ENCODE data around the gene PDCD1. TPM values are rescaled to one million over a fixed set of nuclear protein-coding genes. Genes with fewer than 3 reads are reported as not detected.
"Not testable (repeated sequence)": the region's sequence is repeated elsewhere in the genome, so short reads cannot be mapped to it uniquely, and the experiment has no call there.

The PDCD1 gene
- total and polyA plus RNA-seq, 2 experiments from 2014 or later: 0.44 TPM; not detected in 1

DNA sequence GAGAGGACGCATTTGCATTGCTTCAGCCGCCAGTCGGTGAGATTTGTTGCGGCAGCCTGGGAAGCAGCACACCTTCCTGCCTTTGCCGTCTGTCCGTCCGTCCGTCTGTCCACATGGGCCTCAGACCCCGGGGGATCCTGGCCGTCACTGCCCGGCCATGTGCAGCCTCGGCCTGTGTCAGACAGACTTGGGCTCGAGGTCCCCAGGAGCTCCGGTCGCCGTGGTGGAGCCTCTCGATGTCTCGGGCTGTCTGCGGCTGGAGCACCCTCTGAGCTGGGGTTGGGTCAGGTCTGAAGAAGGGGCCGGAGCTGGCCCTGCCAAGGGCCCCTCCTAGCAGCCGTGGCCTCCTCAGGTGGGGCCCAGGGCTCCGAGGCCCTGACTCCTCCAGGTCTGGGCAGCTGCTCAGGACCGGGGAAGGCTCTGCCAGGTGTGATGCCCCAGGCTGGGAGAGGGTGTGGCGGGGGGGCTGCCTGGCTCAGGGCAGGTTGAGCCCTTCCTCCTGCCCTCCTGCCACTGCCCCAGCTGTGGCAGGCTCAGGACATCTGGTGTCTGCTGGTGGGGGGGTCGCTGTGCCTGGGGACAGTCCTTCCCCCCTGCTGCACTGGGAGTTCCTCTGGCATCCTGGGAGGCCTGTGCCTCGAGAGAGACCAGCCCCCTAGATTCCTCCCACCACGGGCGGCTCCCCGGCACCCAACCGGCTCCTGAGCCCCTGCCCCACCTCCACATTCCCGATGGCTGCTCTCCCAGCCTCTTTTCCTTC is 37.9 kb downstream of the PDCD1 start:
- Histone ChIP-seq H4K20me1 (ENCODE audit: insufficient read depth, poor library complexity, severe bottlenecking) (no peaks in the 10 kb centered on the region), H3K4me2 (no peak overlapping the region), H3K4me3 (no peak overlapping the region), H2AFZ (no peak overlapping the region), H3K27me3 (no peaks in the 10 kb centered on the region), H3K4me1 (ENCODE audit: insufficient read depth) (no peaks in the 10 kb centered on the region), H3K9me3 (ENCODE audit: low read depth) (no peaks in the 10 kb centered on the region), H3K79me2 (no peaks in the 10 kb centered on the region), H3K36me3 (replicated peaks; ENCODE audit: insufficient read depth, low read depth) (no peaks in the 10 kb centered on the region), H3K9me2 (replicated peaks; ENCODE audit: insufficient read depth) (no peaks in the 10 kb centered on the region), H3K27ac (no peak overlapping the region)
- DNase-seq (ENCODE audit: low spot score): no peak
- 87% methylated on average over 25 of the region's 31 CpGs for WGBS (ENCODE audit: low lambda C conversion rate, missing lambda C conversion rate)
- TF ChIP-seq EZH2phosphoT487 (IDR thresholded peaks at IDR 0.05; ENCODE audit: low read depth, severe bottlenecking, unreplicated experiment): no peak
- TF ChIP-seq EZH2 (IDR thresholded peaks at IDR 0.05; ENCODE audit: borderline replicate concordance): no peak
- TF ChIP-seq, protein P1, sequence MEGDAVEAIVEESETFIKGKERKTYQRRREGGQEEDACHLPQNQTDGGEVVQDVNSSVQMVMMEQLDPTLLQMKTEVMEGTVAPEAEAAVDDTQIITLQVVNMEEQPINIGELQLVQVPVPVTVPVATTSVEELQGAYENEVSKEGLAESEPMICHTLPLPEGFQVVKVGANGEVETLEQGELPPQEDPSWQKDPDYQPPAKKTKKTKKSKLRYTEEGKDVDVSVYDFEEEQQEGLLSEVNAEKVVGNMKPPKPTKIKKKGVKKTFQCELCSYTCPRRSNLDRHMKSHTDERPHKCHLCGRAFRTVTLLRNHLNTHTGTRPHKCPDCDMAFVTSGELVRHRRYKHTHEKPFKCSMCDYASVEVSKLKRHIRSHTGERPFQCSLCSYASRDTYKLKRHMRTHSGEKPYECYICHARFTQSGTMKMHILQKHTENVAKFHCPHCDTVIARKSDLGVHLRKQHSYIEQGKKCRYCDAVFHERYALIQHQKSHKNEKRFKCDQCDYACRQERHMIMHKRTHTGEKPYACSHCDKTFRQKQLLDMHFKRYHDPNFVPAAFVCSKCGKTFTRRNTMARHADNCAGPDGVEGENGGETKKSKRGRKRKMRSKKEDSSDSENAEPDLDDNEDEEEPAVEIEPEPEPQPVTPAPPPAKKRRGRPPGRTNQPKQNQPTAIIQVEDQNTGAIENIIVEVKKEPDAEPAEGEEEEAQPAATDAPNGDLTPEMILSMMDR (IDR thresholded peaks at IDR 0.05; ENCODE audit: poor library complexity): no peak

DNA sequence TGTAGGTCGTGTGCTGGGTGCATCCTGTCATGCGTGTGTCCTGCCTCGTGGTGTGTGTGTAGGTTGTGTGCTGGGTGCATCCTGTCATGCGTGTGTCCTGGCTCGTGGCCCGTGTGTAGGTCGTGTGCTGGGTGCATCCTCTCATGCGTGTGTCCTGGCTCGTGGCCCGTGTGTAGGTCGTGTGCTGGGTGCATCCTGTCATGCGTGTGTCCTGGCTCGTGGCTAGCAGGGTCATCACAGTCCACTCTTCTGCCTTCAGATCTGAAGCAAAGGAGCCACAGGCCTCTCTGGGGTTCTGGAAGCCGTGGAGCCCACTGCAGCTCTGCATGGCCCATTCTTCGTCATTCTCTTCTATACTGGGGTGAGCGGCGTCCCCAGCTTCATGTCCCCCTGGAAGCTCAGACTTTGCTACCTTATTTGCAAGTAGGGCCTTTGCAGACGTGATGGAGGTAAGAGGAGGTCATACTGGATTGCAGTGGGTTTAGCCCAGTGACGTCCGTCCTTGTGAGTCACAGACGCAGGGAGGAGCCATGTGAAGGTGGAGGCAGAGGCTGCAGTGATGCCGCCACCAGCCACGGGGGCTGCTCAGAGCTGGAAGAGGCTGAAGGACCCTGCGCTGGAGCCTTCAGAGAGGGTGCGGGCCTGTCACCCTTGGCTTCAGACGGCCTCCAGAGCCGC is 38.6 kb downstream of the PDCD1 start:
- WGBS (ENCODE audit: low lambda C conversion rate, missing lambda C conversion rate): 88% methylated on average over 25 of the region's 27 CpGs
- H3K27me3 ChIP-seq; H3K4me1 ChIP-seq (ENCODE audit: insufficient read depth); H3K79me2 ChIP-seq; H3K9me2 ChIP-seq (replicated peaks; ENCODE audit: insufficient read depth); H3K4me2 ChIP-seq; H3K4me3 ChIP-seq; H2AFZ ChIP-seq; H3K27ac ChIP-seq; DNase-seq (ENCODE audit: low spot score); H3K36me3 ChIP-seq (replicated peaks; ENCODE audit: insufficient read depth, low read depth); H4K20me1 ChIP-seq (ENCODE audit: insufficient read depth, poor library complexity, severe bottlenecking); H3K9me3 ChIP-seq (ENCODE audit: low read depth): not testable (repeated sequence)

DNA sequence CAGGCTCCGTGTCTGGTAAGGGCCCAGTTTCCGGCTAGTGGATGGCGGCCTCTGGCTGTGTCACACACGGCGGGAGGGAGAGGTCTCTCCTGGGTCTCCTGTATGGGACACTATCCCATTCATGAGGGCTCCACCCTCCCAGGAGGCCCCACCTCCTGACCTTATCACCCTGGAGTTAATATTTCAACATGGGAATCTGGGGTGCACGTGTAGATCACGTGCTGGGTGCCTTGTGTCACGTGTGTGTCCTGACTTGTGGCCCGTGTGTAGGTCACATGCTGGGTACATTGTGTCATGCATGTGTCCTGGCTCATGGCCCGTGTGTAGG is 39.8 kb downstream of the PDCD1 start:
- no peak overlapping the region for H2AFZ ChIP-seq
- H3K4me2 ChIP-seq: no peak overlapping the region
- no peak for DNase-seq (ENCODE audit: low spot score)
- 81% methylated on average over 10 of the region's 10 CpGs for WGBS (ENCODE audit: low lambda C conversion rate, missing lambda C conversion rate)
- no peaks in the 10 kb centered on the region for H3K36me3 ChIP-seq (replicated peaks; ENCODE audit: insufficient read depth, low read depth)
- no peaks in the 10 kb centered on the region for H3K4me1 ChIP-seq (ENCODE audit: insufficient read depth)
- no peaks in the 10 kb centered on the region for H3K9me2 ChIP-seq (replicated peaks; ENCODE audit: insufficient read depth)
- no peak overlapping the region for H3K4me3 ChIP-seq
- H3K27me3 ChIP-seq: no peaks in the 10 kb centered on the region
- H4K20me1 ChIP-seq (ENCODE audit: insufficient read depth, poor library complexity, severe bottlenecking): no peaks in the 10 kb centered on the region
- no peaks in the 10 kb centered on the region for H3K79me2 ChIP-seq
- no peak overlapping the region for H3K27ac ChIP-seq
- H3K9me3 ChIP-seq (ENCODE audit: low read depth): no peaks in the 10 kb centered on the region
- TF ChIP-seq EZH2 (IDR thresholded peaks at IDR 0.05; ENCODE audit: borderline replicate concordance): no peak
- TF ChIP-seq, protein P1 (IDR thresholded peaks at IDR 0.05; ENCODE audit: poor library complexity): no peak
- TF ChIP-seq EZH2phosphoT487 (IDR thresholded peaks at IDR 0.05; ENCODE audit: low read depth, severe bottlenecking, unreplicated experiment): no peak

DNA sequence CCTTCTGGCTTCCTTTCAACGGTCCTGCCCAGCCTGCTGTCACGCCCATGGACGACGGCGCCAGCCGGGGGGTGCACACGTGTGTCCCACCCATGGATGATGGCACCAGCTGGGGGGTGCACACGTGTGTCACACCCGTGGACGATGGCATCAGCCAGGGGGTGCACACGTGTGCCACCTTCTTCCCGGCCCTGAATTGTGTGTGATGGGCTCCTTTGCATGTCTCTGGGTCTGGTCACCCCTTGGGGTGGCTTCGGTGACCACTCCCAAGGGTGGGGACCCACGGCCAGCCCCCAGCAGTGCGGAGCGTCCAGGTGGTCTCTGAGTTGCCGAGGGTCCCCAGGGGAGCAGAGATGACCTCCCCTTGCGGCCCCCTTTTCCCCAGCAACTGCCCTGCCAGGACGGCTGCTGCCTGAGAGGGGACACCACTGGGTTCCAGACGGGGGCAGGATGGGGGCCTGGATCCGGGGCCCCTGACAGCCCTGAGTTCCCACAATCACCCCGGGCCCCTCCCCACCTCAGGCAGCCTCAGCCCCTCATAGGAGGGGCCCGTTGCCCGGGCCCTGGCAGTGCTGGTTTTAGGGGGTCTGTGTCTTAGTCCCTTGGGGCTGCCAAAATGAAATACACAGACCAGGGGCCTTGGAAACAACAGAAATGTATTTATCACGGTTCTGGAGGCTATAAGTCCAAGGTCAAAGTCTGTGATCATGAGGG is 40.3 kb downstream of the PDCD1 start:
- Histone ChIP-seq H3K9me3 (ENCODE audit: low read depth) (no peaks in the 10 kb centered on the region), H3K4me1 (ENCODE audit: insufficient read depth) (no peaks in the 10 kb centered on the region), H3K9me2 (replicated peaks; ENCODE audit: insufficient read depth) (no peaks in the 10 kb centered on the region), H3K79me2 (no peaks in the 10 kb centered on the region), H3K4me3 (no peak overlapping the region), H3K27me3 (no peaks in the 10 kb centered on the region), H3K27ac (no peak overlapping the region), H4K20me1 (ENCODE audit: insufficient read depth, poor library complexity, severe bottlenecking) (no peaks in the 10 kb centered on the region), H3K36me3 (replicated peaks; ENCODE audit: insufficient read depth, low read depth) (no peaks in the 10 kb centered on the region), H2AFZ (no peak overlapping the region), H3K4me2 (no peak overlapping the region)
- TF ChIP-seq EZH2phosphoT487 (IDR thresholded peaks at IDR 0.05; ENCODE audit: low read depth, severe bottlenecking, unreplicated experiment): no peak
- TF ChIP-seq, protein P1 (IDR thresholded peaks at IDR 0.05; ENCODE audit: poor library complexity): no peak
- no peak for TF ChIP-seq EZH2 (IDR thresholded peaks at IDR 0.05; ENCODE audit: borderline replicate concordance)
- no peak for DNase-seq (ENCODE audit: low spot score)
- 95% methylated on average over 20 of the region's 25 CpGs for WGBS (ENCODE audit: low lambda C conversion rate, missing lambda C conversion rate)

DNA sequence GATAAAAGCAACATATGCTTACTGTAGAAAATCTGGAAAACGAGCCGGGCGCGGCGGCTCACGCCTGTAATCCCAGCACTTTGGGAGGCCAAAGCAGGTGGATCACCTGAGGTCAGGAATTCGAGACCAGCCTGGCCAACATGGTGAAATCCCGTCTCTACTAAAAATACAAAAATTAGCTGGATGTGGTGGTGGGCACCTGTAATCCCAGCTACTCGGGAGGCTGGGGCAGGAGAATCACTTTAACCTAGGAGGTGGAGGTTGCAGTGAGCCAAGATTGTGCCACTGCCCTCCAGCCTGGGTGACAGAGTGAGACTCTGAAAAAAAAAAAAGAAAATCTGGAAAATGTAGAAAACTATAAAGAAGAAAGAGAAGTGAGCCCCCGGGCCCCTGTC is 40.9 kb downstream of the PDCD1 start:
- DNase-seq (ENCODE audit: low spot score); H3K9me2 ChIP-seq (replicated peaks; ENCODE audit: insufficient read depth): not testable (repeated sequence)

More for the DNA sequence above, 40.9 kb downstream of the PDCD1 start:
- H3K4me2 ChIP-seq; H2AFZ ChIP-seq; H3K9me3 ChIP-seq (ENCODE audit: low read depth); H3K79me2 ChIP-seq; H4K20me1 ChIP-seq (ENCODE audit: insufficient read depth, poor library complexity, severe bottlenecking); H3K36me3 ChIP-seq (replicated peaks; ENCODE audit: insufficient read depth, low read depth); H3K4me3 ChIP-seq; H3K27me3 ChIP-seq; H3K27ac ChIP-seq; H3K4me1 ChIP-seq (ENCODE audit: insufficient read depth): not testable (repeated sequence)
- 93% methylated on average over 10 of the region's 10 CpGs for WGBS (ENCODE audit: low lambda C conversion rate, missing lambda C conversion rate)
